Measurements from ENCODE around the gene RTP3. TPM values are rescaled to one million over a fixed set of nuclear protein-coding genes. Genes with fewer than 3 reads are reported as not detected.

RTP3 gene
- polyA plus RNA-seq, 2 of the 4 experiments (the other 2 are of a cell fraction), result not detected

GRCh38 chr3:46467562-46467961 is 30.2 kb upstream of the RTP3 start:
- DNase-seq (ENCODE audit: low read depth in 1 of 2, low spot score in 1 of 2) (no peak), ATAC-seq (no peak), FAIRE-seq (no peak)
- no peaks in the 10 kb centered on the region for H3K4me1 ChIP-seq
- H3K27ac ChIP-seq, result no peak overlapping the region
- H3K9me3 ChIP-seq, result no peaks in the 10 kb centered on the region
- WGBS (ENCODE audit: missing lambda C conversion rate), result 55% methylated on average over 4 of the region's 4 CpGs
- H3K4me2 ChIP-seq, result no peak overlapping the region
- ChIA-PET POLR2A (no interaction called here), CTCF (interaction anchor here (1.2 kb wide), 1 partner anchor 21 kb away, joined by 3 read pairs; no protein-coding TSS in a partner anchor)
- TF ChIP-seq FOSL2 (IDR thresholded peaks at IDR 0.05), result no peak
- TF ChIP-seq FOSL2 (CRISPR knock-in tag; IDR thresholded peaks at IDR 0.05), result no peak
- no peak for TF ChIP-seq ZSCAN20 (CRISPR knock-in tag; IDR thresholded peaks at IDR 0.05)
- no peak for TF ChIP-seq E2F6 (IDR thresholded peaks at IDR 0.05; ENCODE audit: borderline replicate concordance, low read depth)
- H3K4me3 ChIP-seq, result no peak overlapping the region

DNA sequence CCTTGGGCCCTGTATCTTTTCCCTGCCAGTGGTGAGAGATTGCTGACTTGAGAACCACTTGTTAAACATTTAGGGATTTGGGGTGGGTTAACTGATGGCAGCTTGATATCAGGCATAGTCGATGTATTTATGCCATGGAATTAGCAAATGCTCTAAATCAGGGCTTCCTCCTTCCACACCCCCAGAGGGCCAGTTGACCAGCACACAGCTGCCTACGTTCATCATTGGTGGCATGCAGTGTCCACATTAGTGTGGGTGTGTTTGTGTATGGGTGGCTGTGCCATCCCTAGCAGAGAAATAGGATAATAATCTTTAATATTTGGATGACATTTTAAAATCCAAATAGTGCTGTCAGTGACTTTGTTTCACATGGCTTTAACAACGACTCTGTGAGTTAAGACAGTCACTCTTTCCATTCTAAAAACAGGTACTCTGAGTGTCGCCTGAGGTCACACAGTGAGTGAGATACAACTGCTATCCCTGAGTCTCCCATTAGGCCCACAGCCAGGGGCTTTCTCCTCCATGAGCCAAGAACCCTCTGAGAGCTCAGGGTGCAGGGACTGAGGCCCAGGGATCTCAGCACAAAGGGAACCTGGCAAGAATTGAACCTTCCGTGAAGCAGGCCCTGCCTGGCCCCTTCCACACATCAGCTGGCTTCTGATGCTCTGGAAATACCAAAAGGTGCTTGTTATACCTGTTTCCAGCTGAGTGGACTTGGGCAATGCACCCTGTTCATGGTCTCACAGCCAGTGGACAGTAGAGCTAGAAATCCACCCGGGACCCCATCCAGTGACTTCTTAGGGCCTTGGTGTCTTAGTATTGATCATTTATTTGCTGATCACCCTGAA is 28.8 kb upstream of the RTP3 start:
- ATAC-seq, result no peak
- TF ChIP-seq EHMT2 (IDR thresholded peaks at IDR 0.05; ENCODE audit: low read depth) (no peak), TP53 (CRISPR knock-in tag; IDR thresholded peaks at IDR 0.05) (no peak), JUNB (IDR thresholded peaks at IDR 0.05) (no peak), ZC3H11A (IDR thresholded peaks at IDR 0.05) (no peak), MAFK (IDR thresholded peaks at IDR 0.05; ENCODE audit: partially characterized antibody) (no peak), NFE2L2 (conservative IDR thresholded peaks at IDR 0.05; ENCODE audit: low read length) (no peak), NPAS2 (CRISPR knock-in tag; IDR thresholded peaks at IDR 0.05; ENCODE audit: borderline replicate concordance) (no peak), RCOR1 (IDR thresholded peaks at IDR 0.05; ENCODE audit: low read depth, low read length) (no peak), KDM5A (IDR thresholded peaks at IDR 0.05) (no peak), CBX2 (IDR thresholded peaks at IDR 0.05; ENCODE audit: borderline replicate concordance, low read depth) (no peak), NR3C1 (IDR thresholded peaks at IDR 0.05) (no peak), ATOH8 (CRISPR knock-in tag; IDR thresholded peaks at IDR 0.05; ENCODE audit: low read depth) (no peak), EP300 (IDR thresholded peaks at IDR 0.05) (no peak), POLR2A (IDR thresholded peaks at IDR 0.05; ENCODE audit: low read length) (no peak), HES2 (IDR thresholded peaks at IDR 0.05) (no peak)
- TF ChIP-seq, protein P1, sequence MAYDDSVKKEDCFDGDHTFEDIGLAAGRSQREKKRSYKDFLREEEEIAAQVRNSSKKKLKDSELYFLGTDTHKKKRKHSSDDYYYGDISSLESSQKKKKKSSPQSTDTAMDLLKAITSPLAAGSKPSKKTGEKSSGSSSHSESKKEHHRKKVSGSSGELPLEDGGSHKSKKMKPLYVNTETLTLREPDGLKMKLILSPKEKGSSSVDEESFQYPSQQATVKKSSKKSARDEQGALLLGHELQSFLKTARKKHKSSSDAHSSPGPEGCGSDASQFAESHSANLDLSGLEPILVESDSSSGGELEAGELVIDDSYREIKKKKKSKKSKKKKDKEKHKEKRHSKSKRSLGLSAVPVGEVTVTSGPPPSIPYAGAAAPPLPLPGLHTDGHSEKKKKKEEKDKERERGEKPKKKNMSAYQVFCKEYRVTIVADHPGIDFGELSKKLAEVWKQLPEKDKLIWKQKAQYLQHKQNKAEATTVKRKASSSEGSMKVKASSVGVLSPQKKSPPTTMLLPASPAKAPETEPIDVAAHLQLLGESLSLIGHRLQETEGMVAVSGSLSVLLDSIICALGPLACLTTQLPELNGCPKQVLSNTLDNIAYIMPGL (CRISPR knock-in tag; IDR thresholded peaks at IDR 0.05; ENCODE audit: borderline replicate concordance), result no peak
- TF ChIP-seq, protein P2, sequence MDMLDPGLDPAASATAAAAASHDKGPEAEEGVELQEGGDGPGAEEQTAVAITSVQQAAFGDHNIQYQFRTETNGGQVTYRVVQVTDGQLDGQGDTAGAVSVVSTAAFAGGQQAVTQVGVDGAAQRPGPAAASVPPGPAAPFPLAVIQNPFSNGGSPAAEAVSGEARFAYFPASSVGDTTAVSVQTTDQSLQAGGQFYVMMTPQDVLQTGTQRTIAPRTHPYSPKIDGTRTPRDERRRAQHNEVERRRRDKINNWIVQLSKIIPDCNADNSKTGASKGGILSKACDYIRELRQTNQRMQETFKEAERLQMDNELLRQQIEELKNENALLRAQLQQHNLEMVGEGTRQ (IDR thresholded peaks at IDR 0.05), result no peak
- no peaks in the 10 kb centered on the region for H3K4me1 ChIP-seq
- ChIA-PET CTCF (interaction anchor here (0.6 to 2.5 kb wide), 2 partner anchors 20 to 1561 kb away, joined by 3 to 10 read pairs; no protein-coding TSS in a partner anchor), POLR2A (no interaction called here)
- H3K27ac ChIP-seq, result no peak overlapping the region
- no peak overlapping the region for H3K4me2 ChIP-seq
- H3K4me3 ChIP-seq, result no peak overlapping the region
- FAIRE-seq, result no peak
- H3K9me3 ChIP-seq, result no peaks in the 10 kb centered on the region
- DNase-seq (ENCODE audit: low read depth in 1 of 2, low spot score in 1 of 2), result no peak
- WGBS (ENCODE audit: missing lambda C conversion rate), result 30% methylated on average over 6 of the region's 6 CpGs

All from A549 (cell line).